GM12878 (cell line): ENCODE measurements around the gene PROB1. TPM values are rescaled to one million over a fixed set of nuclear protein-coding genes. Genes with fewer than 3 reads are reported as not detected.

Experiments
- ATAC-seq: fragments of 200-7000 bp; cut with Tn5 transposase; 3 replicates; pipeline ENCODE4 v1.9.1; 2020; ENCODE audit warnings: mild to moderate bottlenecking, moderate library complexity
- Bru-seq: library from RNA; stranded (reverse); fragments of 400-500 nt; gene quantifications from one replicate; lab custom pipeline; 2021; lab: Mats Ljungman, UMichigan
- BruChase-seq, 2 experiments: library from RNA; stranded (reverse); fragments of 400-500 nt; gene quantifications; one replicate each; lab custom pipeline; 2021; lab: Mats Ljungman, UMichigan
- BruUV-seq: library from RNA; stranded (reverse); fragments of 400-500 nt; replicated peaks from 2 replicates; lab custom pipeline; 2021; lab: Mats Ljungman, UMichigan
- CTCF ChIA-PET: fragments of 300-600 bp; sonication (Branson Sonifier 250); formaldehyde crosslinking; extraction: SDS; loops from one replicate; lab custom pipeline; 2021; ENCODE audit warnings: inconsistent platforms; lab: Yijun Ruan, JAX
- POLR2A ChIA-PET: fragments of 350-600 bp; formaldehyde crosslinking; extraction: SDS; loops from one replicate; lab custom pipeline; 2021; ENCODE audit warnings: inconsistent platforms; lab: Charles Lee
- RAD21 ChIA-PET: fragments of 300-600 bp; sonication (Branson Sonifier 250); formaldehyde crosslinking; loops from one replicate; lab custom pipeline; 2023; ENCODE audit warnings: antibody characterized with exemption; ENCODE audit not compliant: unreplicated experiment; lab: Charles Lee
- SMC1A ChIA-PET: fragments of 300-600 bp; sonication (Branson Sonifier 250); formaldehyde crosslinking; loops from one replicate; lab custom pipeline; 2023; ENCODE audit not compliant: unreplicated experiment, uncharacterized antibody; lab: Charles Lee
- DNase-seq: peaks from one replicate; pipeline ENCODE4 v3.0.0-alpha.2; 2011; ENCODE audit warnings: low read depth, low spot score
- FAIRE-seq: peaks from 3 replicates; lab custom pipeline; 2011; peaks lifted over from hg19 to GRCh38; lab: Jason Lieb, UNC
- H2AFZ ChIP-seq: 2 replicates; pipeline ENCODE4 v1.6.0; 2011; ENCODE audit warnings: low read depth, low read length, control low read depth; ENCODE audit not compliant: control insufficient read depth
- H3K27ac ChIP-seq: 2 replicates; pipeline ENCODE4 v1.5.1; 2011; ENCODE audit warnings: control low read depth; ENCODE audit not compliant: control insufficient read depth, insufficient read depth
- H3K27me3 ChIP-seq, 2 experiments: replicated peaks in 1 of 2; 2 replicates each; pipeline versions ENCODE4 v1.6.0 to v1.6.1; 2011; ENCODE audit warnings: low read length in 1 of 2; ENCODE audit not compliant: control insufficient read depth in 2 of 2, insufficient read depth in 2 of 2
- H3K36me3 ChIP-seq, 2 experiments: 2 replicates each; pipeline ENCODE4 v1.5.1; 2011; ENCODE audit warnings: low read length in 1 of 2; ENCODE audit not compliant: control insufficient read depth in 2 of 2, insufficient read depth in 2 of 2
- H3K4me1 ChIP-seq: 2 replicates; pipeline ENCODE4 v1.6.1; 2011; ENCODE audit warnings: mild to moderate bottlenecking, low read length, moderate library complexity, mixed read lengths; ENCODE audit not compliant: control insufficient read depth, insufficient read depth
- H3K4me2 ChIP-seq: 2 replicates; pipeline ENCODE4 v1.6.0; 2011; ENCODE audit warnings: control low read depth; ENCODE audit not compliant: control insufficient read depth, insufficient read depth
- H3K4me3 ChIP-seq: fragments of 200-600 bp; sonication (generic); 2 replicates; pipeline ENCODE4 v1.5.1; 2016
- H3K79me2 ChIP-seq: 2 replicates; pipeline ENCODE4 v1.6.0; 2011; ENCODE audit warnings: low read length; ENCODE audit not compliant: control insufficient read depth, insufficient read depth
- H3K9ac ChIP-seq: 2 replicates; pipeline ENCODE4 v1.8.0; 2011; ENCODE audit warnings: low read length, control low read depth, mixed read lengths; ENCODE audit not compliant: control insufficient read depth, insufficient read depth
- H3K9me3 ChIP-seq: replicated peaks from 3 replicates; pipeline ENCODE4 v1.5.1; 2011; ENCODE audit warnings: mild to moderate bottlenecking, low read length; ENCODE audit not compliant: control insufficient read depth, insufficient read depth
- H4K20me1 ChIP-seq: 2 replicates; pipeline ENCODE4 v1.6.0; 2011; ENCODE audit not compliant: control insufficient read depth, insufficient read depth
- NRF1 ChIP-seq: conservative IDR thresholded peaks from 2 replicates; pipeline ENCODE4 v1.6.1; 2011; ENCODE audit warnings: mild to moderate bottlenecking, low read depth, low read length, improper control_type of control experiment
- POLR2AphosphoS2 ChIP-seq: IDR thresholded peaks from 2 replicates; pipeline ENCODE4 v1.6.1; 2011; ENCODE audit warnings: low read depth, mild to moderate bottlenecking, low read length, improper control_type of control experiment, moderate library complexity
- WGBS: methylation state at CpG from one replicate; pipeline ENCODE4 v1.1.6; 2016; ENCODE audit warnings: low lambda C conversion rate; ENCODE audit not compliant: insufficient replicate concordance, insufficient coverage; ENCODE audit errors: missing lambda C conversion rate; 5-methylcytosine and 5-hydroxymethylcytosine counted together
- in situ Hi-C: fragments of 300-500 bp; cut with MboI; formaldehyde crosslinking; loops from 9 replicates; pipeline ENCODE4 v1.14.3; 2018; ENCODE audit warnings: mixed read lengths
- intact Hi-C: fragments of 100-400 bp; cut with micrococcal nuclease; formaldehyde crosslinking; loops from one replicate; pipeline ENCODE4 v1.14.2; 2022; ENCODE audit not compliant: unreplicated experiment
- long read RNA-seq, 2 experiments: library from polyadenylated mRNA; unstranded; transcript quantifications; one replicate each; pipeline ENCODE4 v2.0.0, GENCODE V29; 2019 to 2020
- polyA minus RNA-seq, 3 experiments: library from RNA; depleted of rRNA, polyadenylated mRNA; stranded (reverse); fragments of >200 nt; gene quantifications; 2 replicates each; pipeline ENCODE4 v1.2.3, GENCODE V29; 2011
- polyA plus RNA-seq, 11 experiments: library from polyadenylated mRNA; depleted of rRNA in 4 of 11; unstranded in 6 of 11; stranded (reverse) in 5 of 11; fragments of >200 nt; fragmentation: Nextera tagmentation in 4 of 11; fragmentation: Illumina TruSeq in 1 of 11; extraction: Ambion mirVana in 4 of 11; extraction: Trizol in 1 of 11; gene quantifications; 1 replicate in 1 of 11; 2 replicates in 10 of 11; pipeline versions ENCODE4 v1.2.1 to v1.2.3, GENCODE V29; 2011 to 2016; ENCODE audit warnings: inconsistent platforms in 2 of 11, missing spikeins in 2 of 11, low read depth in 1 of 11
- total RNA-seq, 4 experiments: library from RNA; depleted of rRNA in 3 of 4; stranded (reverse); fragments of >200 nt in 3 of 4; fragmentation: Illumina TruSeq in 1 of 4; extraction: Trizol in 1 of 4; gene quantifications; 2 replicates each; pipeline versions ENCODE4 v1.2.1 to v1.2.3, GENCODE V29; 2013 to 2021

The PROB1 gene
- 3.5 and 4.4 TPM in 2 replicates for total RNA-seq (2013; cell fraction: nucleolus; rRNA removed)
- total RNA-seq (2014; rRNA removed) (3.0 and 3.8 TPM in 2 replicates), total RNA-seq (2014; rRNA removed; fragmentation: Illumina TruSeq; extraction: Trizol) (1.7 and 2.0 TPM in 2 replicates), total RNA-seq (2021) (6.0 and 6.5 TPM in 2 replicates), polyA plus RNA-seq (2011; rRNA removed) (0.59 and 1.1 TPM in 2 replicates), polyA plus RNA-seq (2014; fragmentation: Illumina TruSeq; extraction: Trizol) (0.78 and 1.4 TPM in 2 replicates), polyA plus RNA-seq (2014; fragmentation: Nextera tagmentation; extraction: Ambion mirVana) (under 1 TPM; 0.14 to 0.58 TPM), polyA plus RNA-seq (2014; rRNA removed) (4.7 and 5.1 TPM in 2 replicates), polyA plus RNA-seq (2016; fragmentation: Nextera tagmentation; extraction: Ambion mirVana) (1 to 10 TPM; 6.2 to 8.1 TPM), polyA minus RNA-seq (2011; rRNA and poly(A)+ RNA removed) (0.95 and 1.9 TPM in 2 replicates), Bru-seq, nascent RNA (percentile 56 among the genes with signal in this experiment), BruChase-seq, experiment 1, labeled RNA remaining after a 6-hour chase (percentile 51 among the genes with signal in this experiment), BruChase-seq, experiment 2, labeled RNA remaining after a 2-hour chase (percentile 57 among the genes with signal in this experiment)
- 1.4 TPM for polyA plus RNA-seq (2011; ENCODE audit: low read depth)
- 1.3 and 2.2 TPM in 2 replicates for polyA plus RNA-seq (2011; cell fraction: cytosol; rRNA removed)
- 3.4 and 4.5 TPM in 2 replicates for polyA plus RNA-seq (2011; cell fraction: nucleus; rRNA removed)
- polyA plus RNA-seq (2012) = 3.8 and 5.2 TPM in 2 replicates
- polyA minus RNA-seq (2011; cell fraction: cytosol; rRNA and poly(A)+ RNA removed) = 0.73 and 1.1 TPM in 2 replicates
- polyA minus RNA-seq (2011; cell fraction: nucleus; rRNA and poly(A)+ RNA removed) = 3.4 and 6.2 TPM in 2 replicates
- long read RNA-seq, experiment 1, full-length matches to known transcripts = 2 of 2 reads
- long read RNA-seq, experiment 1, partial matches to known transcripts = 0 of 2 reads
- long read RNA-seq, experiment 1, other reads (novel, unspliced or antisense) = 0 of 2 reads
- long read RNA-seq, experiment 2, full-length matches to known transcripts = 1 of 1 reads
- long read RNA-seq, experiment 2, partial matches to known transcripts = 0 of 1 reads
- long read RNA-seq, experiment 2, other reads (novel, unspliced or antisense) = 0 of 1 reads

- Histone ChIP-seq H3K9me3 (no peaks in the 10 kb centered on the region), H3K4me1 (peaks cover 54% of the 10 kb centered on the region), H3K36me3 (peaks cover 0 to 7% of the 10 kb centered on the region in 2 experiments; a peak in 1 of 4 replicates), H3K27me3 (no peaks in the 10 kb centered on the region), H3K79me2 (peaks cover 60% of the 10 kb centered on the region), H3K4me2 (peak within 1 kb of the TSS; percentile 73), H3K4me3 (peak within 1 kb of the TSS; percentile 87), H4K20me1 (no peaks in the 10 kb centered on the region), H3K27ac (peak within 1 kb of the TSS; percentile 90), H2AFZ (peak within 1 kb of the TSS; percentile 68), H3K9ac (peak within 1 kb of the TSS; percentile 97)
- 89% methylated on average over 60 of the region's 76 CpGs for WGBS
- RAD21 ChIA-PET = interaction anchor here (0.6 to 2.2 kb wide), 8 partner anchors 19 to 144 kb away, joined by 3 to 14 read pairs (median 4); no protein-coding TSS in a partner anchor
- FAIRE-seq (no peak), ATAC-seq (no peak), DNase-seq (no peak)
- SMC1A ChIA-PET = interaction anchor here (1.1 to 3.9 kb wide), 6 partner anchors 20 to 119 kb away, joined by 3 to 15 read pairs (median 5); no protein-coding TSS in a partner anchor
- no TSS peak for BruUV-seq
- TF ChIP-seq NRF1 (no peak), POLR2AphosphoS2 (0 out of 2 replicates have a peak, but pooled peaks have one; percentile 11)
- intact Hi-C loops (loop anchor here (5.0 kb wide), 3 partner anchors 103 to 143 kb away; partner anchors contain the start of gene MATR3), in situ Hi-C loops (no loop called here)
- CTCF ChIA-PET = interaction anchor here (0.8 to 1.9 kb wide), 8 partner anchors 9 to 237 kb away, joined by 3 to 10 read pairs (median 3); partner anchors contain the start of gene SPATA24
- POLR2A ChIA-PET = interaction anchor here (1.0 to 1.4 kb wide), 4 partner anchors 11 to 119 kb away, joined by 3 to 5 read pairs (median 4); no protein-coding TSS in a partner anchor
These were observed at the start of gene PROB1 for GRCh38 chr5:139394654-139395566. PROB1 (minus strand) TSS chr5:139395104; CDS start chr5:139395081, 23 bp downstream.
